RWPE2 (cell line): ENCODE results near the gene MTSS2.

ENCODE experiments used
- ATAC-seq: fragments of 200-7000 bp; cut with Tn5 transposase; 3 replicates; pipeline ENCODE4 v1.9.1; 2021; ENCODE audit warnings: low read depth
- DNase-seq: peaks from one replicate; pipeline ENCODE4 v3.0.0-alpha.2; 2020; ENCODE audit warnings: low spot score
- H3K27ac ChIP-seq: fragments of 450-650 bp; 2 replicates; pipeline ENCODE4 v1.5.1; 2017; ENCODE audit warnings: mild to moderate bottlenecking; ENCODE audit not compliant: poor library complexity, severe bottlenecking
- H3K27me3 ChIP-seq: fragments of 250-450 bp; sonication (Bioruptor Pico); 2 replicates; pipeline ENCODE4 v1.5.1; 2021; ENCODE audit warnings: mild to moderate bottlenecking, moderate library complexity; ENCODE audit not compliant: insufficient read depth, poor library complexity, severe bottlenecking
- H3K36me3 ChIP-seq: fragments of 250-450 bp; sonication (Bioruptor Pico); 2 replicates; pipeline ENCODE4 v1.5.1; 2020; ENCODE audit warnings: low read depth, mild to moderate bottlenecking, moderate library complexity
- H3K4me1 ChIP-seq: fragments of 250-450 bp; sonication (Bioruptor Pico); 2 replicates; pipeline ENCODE4 v1.5.1; 2021; ENCODE audit warnings: mild to moderate bottlenecking, moderate library complexity; ENCODE audit not compliant: insufficient read depth, poor library complexity, severe bottlenecking
- H3K4me3 ChIP-seq: fragments of 250-450 bp; sonication (Bioruptor Pico); 2 replicates; pipeline ENCODE4 v1.5.1; 2021; ENCODE audit warnings: mild to moderate bottlenecking, moderate library complexity; ENCODE audit not compliant: severe bottlenecking
- H3K9me3 ChIP-seq: fragments of 250-450 bp; sonication (Bioruptor Pico); 2 replicates; pipeline ENCODE4 v1.5.1; 2021; ENCODE audit warnings: mild to moderate bottlenecking, moderate library complexity; ENCODE audit not compliant: severe bottlenecking
- TF ChIP-seq, protein P1 (sequence below): fragments of 450-650 bp; IDR thresholded peaks from one replicate; pipeline ENCODE4 v1.5.1; 2017; ENCODE audit warnings: mild to moderate bottlenecking, moderate library complexity; ENCODE audit not compliant: poor library complexity, severe bottlenecking

The MTSS2 gene

DNA sequence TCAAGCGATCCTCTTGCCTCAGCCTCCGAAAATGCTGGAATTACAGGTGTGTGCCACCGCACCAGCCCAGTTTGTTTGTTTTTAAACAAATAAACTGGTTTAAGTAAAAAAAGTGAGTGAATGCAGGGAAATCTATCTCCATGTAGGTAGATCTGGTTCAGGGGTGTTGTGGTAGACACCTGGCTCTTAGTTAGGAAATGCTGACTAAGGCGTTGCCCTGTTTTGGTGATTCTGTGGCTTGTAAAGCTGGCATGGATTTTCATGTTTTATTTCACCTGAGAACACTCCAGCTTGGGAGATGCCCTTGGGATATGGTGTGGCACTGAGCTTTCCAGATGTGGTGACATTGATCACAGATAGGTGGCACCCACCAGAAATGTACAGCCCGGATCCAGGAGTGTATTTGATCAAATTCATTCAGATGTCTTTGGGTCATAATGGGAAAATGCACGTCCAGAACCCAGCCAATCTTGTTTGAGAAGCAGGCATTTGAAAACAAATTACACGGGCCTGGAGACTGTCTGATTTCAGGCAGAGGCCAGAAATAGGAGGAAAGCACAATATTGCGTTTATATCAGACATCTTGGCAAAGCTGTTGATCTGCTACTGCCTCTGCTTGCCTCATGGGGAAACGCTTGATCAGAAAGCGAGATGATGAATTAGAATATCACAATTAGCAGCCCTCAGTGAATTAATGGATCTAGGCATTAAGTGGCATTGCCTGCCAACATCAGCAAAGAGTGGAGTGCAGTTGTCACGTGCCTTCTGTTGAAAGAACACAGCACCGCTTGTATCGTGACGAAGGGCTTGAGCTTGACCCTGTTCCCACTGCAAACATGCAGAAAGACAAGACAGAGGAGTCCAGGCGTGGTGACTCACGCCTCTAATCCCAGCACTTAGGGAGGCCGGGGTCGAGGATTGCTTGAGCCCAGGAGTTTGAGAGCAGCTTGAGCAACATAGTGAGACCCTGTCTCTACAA is 46.8 kb downstream of the MTSS2 start:
- ATAC-seq (no peak), DNase-seq (no peak)
- no peaks in the 10 kb centered on the region for H3K27me3 ChIP-seq
- no peak overlapping the region for H3K4me3 ChIP-seq
- H3K36me3 ChIP-seq = no peaks in the 10 kb centered on the region
- H3K9me3 ChIP-seq = no peaks in the 10 kb centered on the region
- H3K4me1 ChIP-seq = peaks cover 4% of the 10 kb centered on the region
- TF ChIP-seq, protein P1, sequence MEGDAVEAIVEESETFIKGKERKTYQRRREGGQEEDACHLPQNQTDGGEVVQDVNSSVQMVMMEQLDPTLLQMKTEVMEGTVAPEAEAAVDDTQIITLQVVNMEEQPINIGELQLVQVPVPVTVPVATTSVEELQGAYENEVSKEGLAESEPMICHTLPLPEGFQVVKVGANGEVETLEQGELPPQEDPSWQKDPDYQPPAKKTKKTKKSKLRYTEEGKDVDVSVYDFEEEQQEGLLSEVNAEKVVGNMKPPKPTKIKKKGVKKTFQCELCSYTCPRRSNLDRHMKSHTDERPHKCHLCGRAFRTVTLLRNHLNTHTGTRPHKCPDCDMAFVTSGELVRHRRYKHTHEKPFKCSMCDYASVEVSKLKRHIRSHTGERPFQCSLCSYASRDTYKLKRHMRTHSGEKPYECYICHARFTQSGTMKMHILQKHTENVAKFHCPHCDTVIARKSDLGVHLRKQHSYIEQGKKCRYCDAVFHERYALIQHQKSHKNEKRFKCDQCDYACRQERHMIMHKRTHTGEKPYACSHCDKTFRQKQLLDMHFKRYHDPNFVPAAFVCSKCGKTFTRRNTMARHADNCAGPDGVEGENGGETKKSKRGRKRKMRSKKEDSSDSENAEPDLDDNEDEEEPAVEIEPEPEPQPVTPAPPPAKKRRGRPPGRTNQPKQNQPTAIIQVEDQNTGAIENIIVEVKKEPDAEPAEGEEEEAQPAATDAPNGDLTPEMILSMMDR = no peak
- no peak overlapping the region for H3K27ac ChIP-seq
